Measurements from ENCODE around the gene KCTD19.

DNA sequence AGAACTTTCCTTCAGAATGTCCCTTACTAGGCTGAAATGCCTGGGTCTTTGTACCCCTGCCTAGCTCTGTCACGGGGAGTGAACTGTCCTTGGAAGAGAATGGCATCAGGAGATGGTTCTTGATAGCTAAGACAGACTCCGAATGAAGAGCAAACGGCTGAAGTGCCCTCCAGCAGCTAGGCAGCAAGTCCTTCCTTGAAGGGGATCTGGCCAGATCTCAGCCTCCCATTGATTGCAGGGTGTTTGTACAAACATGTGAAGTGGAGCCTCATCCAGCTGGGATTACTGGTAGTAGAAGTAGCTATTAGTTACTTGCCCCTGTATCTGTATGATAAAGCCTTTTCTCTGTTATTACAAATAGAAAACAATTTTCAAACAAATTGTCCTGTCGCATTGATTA is 31.0 kb upstream of the KCTD19 start:
- TF ChIP-seq EZH2 (IDR thresholded peaks at IDR 0.05; ENCODE audit: borderline replicate concordance, low read depth, low read length, poor library complexity, severe bottlenecking) = no peak
- TF ChIP-seq, protein P1, sequence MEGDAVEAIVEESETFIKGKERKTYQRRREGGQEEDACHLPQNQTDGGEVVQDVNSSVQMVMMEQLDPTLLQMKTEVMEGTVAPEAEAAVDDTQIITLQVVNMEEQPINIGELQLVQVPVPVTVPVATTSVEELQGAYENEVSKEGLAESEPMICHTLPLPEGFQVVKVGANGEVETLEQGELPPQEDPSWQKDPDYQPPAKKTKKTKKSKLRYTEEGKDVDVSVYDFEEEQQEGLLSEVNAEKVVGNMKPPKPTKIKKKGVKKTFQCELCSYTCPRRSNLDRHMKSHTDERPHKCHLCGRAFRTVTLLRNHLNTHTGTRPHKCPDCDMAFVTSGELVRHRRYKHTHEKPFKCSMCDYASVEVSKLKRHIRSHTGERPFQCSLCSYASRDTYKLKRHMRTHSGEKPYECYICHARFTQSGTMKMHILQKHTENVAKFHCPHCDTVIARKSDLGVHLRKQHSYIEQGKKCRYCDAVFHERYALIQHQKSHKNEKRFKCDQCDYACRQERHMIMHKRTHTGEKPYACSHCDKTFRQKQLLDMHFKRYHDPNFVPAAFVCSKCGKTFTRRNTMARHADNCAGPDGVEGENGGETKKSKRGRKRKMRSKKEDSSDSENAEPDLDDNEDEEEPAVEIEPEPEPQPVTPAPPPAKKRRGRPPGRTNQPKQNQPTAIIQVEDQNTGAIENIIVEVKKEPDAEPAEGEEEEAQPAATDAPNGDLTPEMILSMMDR (conservative IDR thresholded peaks at IDR 0.05; ENCODE audit: low read depth, low read length) = no peak
